ENCODE results near the gene TGFBR3. TPM values are rescaled to one million over a fixed set of nuclear protein-coding genes. Genes with fewer than 3 reads are reported as not detected.

Gene TGFBR3
- total and polyA plus RNA-seq, 8 donors = 4.2 to 689 (median 71.5) TPM

- 70 to 84% (median 75%) methylated on average over 3 of the region's 3 CpGs for WGBS, 5 donors
- no peak for DNase-seq
- no peak overlapping the region for H3K4me3 ChIP-seq
- no peaks in the 10 kb centered on the region for H3K9me3 ChIP-seq
- H3K27me3 ChIP-seq = no peaks in the 10 kb centered on the region
- intact Hi-C loops (cut with DNase I; ENCODE audit: low total_unique reads) = no loop called here
- H3K36me3 ChIP-seq = no peaks in the 10 kb centered on the region
- TF ChIP-seq POLR2AphosphoS5 (IDR thresholded peaks at IDR 0.05) = no peak
- H3K4me1 ChIP-seq = peaks cover 0 to 41% (median 21%) of the 10 kb centered on the region in 4 donors
- H3K27ac ChIP-seq = no peak overlapping the region
These were observed 74.5 kb downstream of the TGFBR3 start for GRCh38 chr1:91811363-91812025.

GRCh38 chr1:91809317-91809716, 76.6 kb downstream of the TGFBR3 start:
- Histone ChIP-seq H3K9me3 (no peaks in the 10 kb centered on the region), H3K4me1 (peaks cover 2 to 48% (median 31%) of the 10 kb centered on the region in 4 donors), H3K27me3 (no peaks in the 10 kb centered on the region), H3K27ac (no peak overlapping the region), H3K36me3 (no peaks in the 10 kb centered on the region), H3K4me3 (no peak overlapping the region)
- intact Hi-C loops (cut with DNase I; ENCODE audit: low total_unique reads) = no loop called here
- DNase-seq = no peak
- WGBS, 5 donors = 58 to 69% (median 67%) methylated on average over 3 of the region's 3 CpGs
- TF ChIP-seq POLR2AphosphoS5 (IDR thresholded peaks at IDR 0.05) (no peak), POLR2A (IDR thresholded peaks at IDR 0.05) (no peak), CTCF (IDR thresholded peaks at IDR 0.05) (no peak), EP300 (IDR thresholded peaks at IDR 0.05) (no peak)

GRCh38 chr1:91807921-91808620, 77.9 kb downstream of the TGFBR3 start:
- TF ChIP-seq POLR2AphosphoS5 (IDR thresholded peaks at IDR 0.05) = no peak
- no peak for TF ChIP-seq POLR2A (IDR thresholded peaks at IDR 0.05)
- no peak for TF ChIP-seq CTCF (IDR thresholded peaks at IDR 0.05)
- no peak for TF ChIP-seq EP300 (IDR thresholded peaks at IDR 0.05)
- H3K4me1 ChIP-seq = peaks cover 6 to 56% (median 35%) of the 10 kb centered on the region in 4 donors
- 93 to 99% (median 95%) methylated on average over 5 of the region's 5 CpGs for WGBS, 5 donors
- no peak overlapping the region for H3K27ac ChIP-seq
- intact Hi-C loops (cut with DNase I; ENCODE audit: low total_unique reads) = no loop called here
- H3K4me3 ChIP-seq = no peak overlapping the region
- no peak for DNase-seq
- H3K27me3 ChIP-seq = no peaks in the 10 kb centered on the region
- no peaks in the 10 kb centered on the region for H3K36me3 ChIP-seq
- H3K9me3 ChIP-seq = no peaks in the 10 kb centered on the region

- intact Hi-C loops (cut with DNase I; ENCODE audit: low total_unique reads) = no loop called here
- Histone ChIP-seq H3K36me3 (no peaks in the 10 kb centered on the region), H3K9me3 (no peaks in the 10 kb centered on the region), H3K4me3 (no peak overlapping the region), H3K27me3 (no peaks in the 10 kb centered on the region), H3K27ac (peak overlapping the region in 1 of 5 donors; percentile 7), H3K4me1 (peaks cover 9 to 58% (median 36%) of the 10 kb centered on the region in 4 donors)
- no peak for DNase-seq
- WGBS, 5 donors = 66 to 74% (median 72%) methylated on average over 8 of the region's 8 CpGs
- no peak for TF ChIP-seq POLR2A (IDR thresholded peaks at IDR 0.05)
- no peak for TF ChIP-seq EP300 (IDR thresholded peaks at IDR 0.05)
- no peak for TF ChIP-seq POLR2AphosphoS5 (IDR thresholded peaks at IDR 0.05)
- no peak for TF ChIP-seq CTCF (IDR thresholded peaks at IDR 0.05)
These were observed 78.9 kb downstream of the TGFBR3 start for GRCh38 chr1:91806769-91807700.

Data from stomach (tissue), 9 donors.